Neuronal stem cell (in vitro differentiated cells): ENCODE measurements around the gene NKD2.

Experiments used
- DNase-seq: peaks from one replicate; pipeline ENCODE4 v3.0.0-alpha.2; 2013; ENCODE audit warnings: low spot score
- H2AFZ ChIP-seq: one replicate; pipeline ENCODE4 v1.6.1; 2013; ENCODE audit warnings: mild to moderate bottlenecking, low read length, inconsistent platforms
- H2AK5ac ChIP-seq: 2 replicates; pipeline ENCODE4 v1.6.1; 2013; ENCODE audit warnings: low read depth, mild to moderate bottlenecking, inconsistent platforms, low read length, moderate library complexity, mixed read lengths
- H2BK120ac ChIP-seq: 2 replicates; pipeline ENCODE4 v1.6.1; 2013; ENCODE audit warnings: low read depth, mild to moderate bottlenecking, inconsistent platforms, low read length, moderate library complexity, mixed read lengths
- H2BK12ac ChIP-seq: one replicate; pipeline ENCODE4 v1.6.1; 2013; ENCODE audit warnings: low read length, inconsistent platforms
- H2BK15ac ChIP-seq: 2 replicates; pipeline ENCODE4 v1.6.1; 2013; ENCODE audit warnings: mild to moderate bottlenecking, low read length, inconsistent platforms, mixed read lengths
- H2BK5ac ChIP-seq: one replicate; pipeline ENCODE4 v1.6.1; 2013; ENCODE audit warnings: inconsistent platforms, mild to moderate bottlenecking, low read length, moderate library complexity
- H3K14ac ChIP-seq: one replicate; pipeline ENCODE4 v1.6.1; 2013; ENCODE audit warnings: low read length, inconsistent platforms
- H3K18ac ChIP-seq: 2 replicates; pipeline ENCODE4 v1.6.1; 2013; ENCODE audit warnings: low read length, inconsistent platforms
- H3K23ac ChIP-seq: 2 replicates; pipeline ENCODE4 v1.6.1; 2013; ENCODE audit warnings: low read depth, mild to moderate bottlenecking, mixed read lengths, low read length, inconsistent platforms; ENCODE audit not compliant: poor library complexity
- H3K27ac ChIP-seq: replicated peaks from 3 replicates; pipeline ENCODE4 v1.5.1; 2013; ENCODE audit warnings: low read length, inconsistent platforms
- H3K27me3 ChIP-seq, 3 experiments: 2 replicates each; pipeline ENCODE4 v1.6.1; 2013; ENCODE audit warnings: low read length in 3 of 3, mild to moderate bottlenecking in 2 of 3, inconsistent platforms in 1 of 3, low read depth in 1 of 3, mixed read lengths in 1 of 3, moderate library complexity in 1 of 3; ENCODE audit not compliant: control insufficient read depth in 3 of 3, insufficient read depth in 3 of 3
- H3K36me3 ChIP-seq, 2 donors: replicated peaks in 1 of 2; 2 replicates each; pipeline ENCODE4 v1.6.1; 2013; ENCODE audit warnings: low read length in 2 of 2; ENCODE audit not compliant: control insufficient read depth in 2 of 2, insufficient read depth in 2 of 2
- H3K4ac ChIP-seq: 2 replicates; pipeline ENCODE4 v1.6.1; 2013; ENCODE audit warnings: inconsistent platforms, mild to moderate bottlenecking, low read length, moderate library complexity
- H3K4me1 ChIP-seq, 2 donors: 1 replicate in 1 of 2; 2 replicates in 1 of 2; pipeline ENCODE4 v1.6.1; 2013; ENCODE audit warnings: low read length in 2 of 2, low read depth in 1 of 2; ENCODE audit not compliant: control insufficient read depth in 2 of 2, insufficient read depth in 1 of 2
- H3K4me2 ChIP-seq: one replicate; pipeline ENCODE4 v1.6.1; 2013; ENCODE audit warnings: mild to moderate bottlenecking, low read length, inconsistent platforms; ENCODE audit not compliant: insufficient read depth, poor library complexity, severe bottlenecking
- H3K4me3 ChIP-seq, 2 donors: 2 replicates each; pipeline ENCODE4 v1.5.1; 2013; ENCODE audit warnings: low read length in 2 of 2, mild to moderate bottlenecking in 2 of 2, inconsistent platforms in 1 of 2, moderate library complexity in 1 of 2
- H3K79me1 ChIP-seq: one replicate; pipeline ENCODE4 v1.6.1; 2013; ENCODE audit warnings: low read depth, mild to moderate bottlenecking, inconsistent platforms, low read length, moderate library complexity
- H3K9ac ChIP-seq: one replicate; pipeline ENCODE4 v1.6.1; 2013; ENCODE audit warnings: mild to moderate bottlenecking, low read depth, low read length, inconsistent platforms; ENCODE audit not compliant: poor library complexity
- H3K9me3 ChIP-seq, 2 donors: replicated peaks in 1 of 2; 2 replicates each; pipeline versions ENCODE3 to v1.6.1; 2013; ENCODE audit warnings: low read length in 2 of 2, mild to moderate bottlenecking in 2 of 2, inconsistent platforms in 1 of 2, low read depth in 1 of 2, mixed read lengths in 1 of 2, moderate library complexity in 1 of 2; ENCODE audit not compliant: control insufficient read depth in 2 of 2, insufficient read depth in 1 of 2
- H4K8ac ChIP-seq: one replicate; pipeline ENCODE4 v1.6.1; 2013; ENCODE audit warnings: low read depth, mild to moderate bottlenecking, inconsistent platforms, low read length, moderate library complexity
- H4K91ac ChIP-seq: one replicate; pipeline ENCODE4 v1.6.1; 2013; ENCODE audit warnings: low read length, low read depth, mild to moderate bottlenecking, inconsistent platforms; ENCODE audit not compliant: poor library complexity
- WGBS, 2 donors: extraction: QIAGEN DNeasy Blood & Tissue Kit; methylation state at CpG; one replicate each; pipeline ENCODE4 v1.1.7; 2013; ENCODE audit warnings: missing lambda C conversion rate in 2 of 2, mixed read lengths in 1 of 2; ENCODE audit not compliant: insufficient read length in 2 of 2, insufficient replicate concordance in 1 of 2; ENCODE audit errors: extremely low coverage in 2 of 2; 5-methylcytosine and 5-hydroxymethylcytosine counted together

The NKD2 gene

GRCh38 chr5:1007681-1008450 is 736 bp upstream of the NKD2 start:
- peak overlapping the region; percentile 76 for H2BK5ac ChIP-seq
- no peaks in the 10 kb centered on the region for H3K9me3 ChIP-seq
- no peak overlapping the region for H2BK120ac ChIP-seq
- H3K4me3 ChIP-seq = no peak overlapping the region
- no peak overlapping the region for H3K4ac ChIP-seq
- H4K91ac ChIP-seq = no peak overlapping the region
- peak overlapping the region; percentile 91 for H3K18ac ChIP-seq
- peak overlapping the region; percentile 26 for H3K14ac ChIP-seq
- H3K79me1 ChIP-seq = peaks cover 3% of the 10 kb centered on the region
- no CpG with 5 or more reads among the region's 23 CpGs for WGBS, 2 donors
- H4K8ac ChIP-seq = no peak overlapping the region
- no peak overlapping the region for H3K27ac ChIP-seq
- peak overlapping the region; percentile 90 for H2AK5ac ChIP-seq
- H3K36me3 ChIP-seq = no peaks in the 10 kb centered on the region
- no peak for DNase-seq
- peak overlapping the region; percentile 95 for H2AFZ ChIP-seq
- peak overlapping the region; percentile 97 for H3K4me2 ChIP-seq
- no peak overlapping the region for H3K9ac ChIP-seq
- peak overlapping the region; percentile 31 for H2BK12ac ChIP-seq
- H2BK15ac ChIP-seq = peak overlapping the region; percentile 88
- H3K27me3 ChIP-seq = peaks cover 8 to 63% (median 63%) of the 10 kb centered on the region in 3 experiments
- peak overlapping the region; percentile 63 for H3K23ac ChIP-seq
- H3K4me1 ChIP-seq = peaks cover 6 to 18% of the 10 kb centered on the region in 2 donors

GRCh38 chr5:1009359-1010180 is 968 bp downstream of the NKD2 start:
- Histone ChIP-seq H3K4me1 (peaks cover 6 to 11% of the 10 kb centered on the region in 2 donors), H2AFZ (peak overlapping the region; percentile 95), H3K27ac (no peak overlapping the region), H2AK5ac (peak overlapping the region; percentile 76), H3K23ac (peak overlapping the region; percentile 92), H2BK120ac (no peak overlapping the region), H3K9me3 (no peaks in the 10 kb centered on the region), H2BK5ac (peak overlapping the region; percentile 47), H3K4ac (no peak overlapping the region), H3K9ac (peak overlapping the region; percentile 91), H2BK15ac (no peak overlapping the region), H3K4me3 (peak overlapping the region; percentile 51 to 80), H3K4me2 (peak overlapping the region; percentile 92), H2BK12ac (no peak overlapping the region), H4K8ac (no peak overlapping the region), H3K18ac (peak overlapping the region; percentile 87), H3K79me1 (peaks cover 6% of the 10 kb centered on the region), H3K36me3 (no peaks in the 10 kb centered on the region), H3K14ac (peak overlapping the region; percentile 32), H4K91ac (no peak overlapping the region), H3K27me3 (peaks cover 8 to 52% (median 51%) of the 10 kb centered on the region in 3 experiments)
- WGBS, 2 donors = no CpG with 5 or more reads among the region's 70 CpGs
- no peak for DNase-seq

GRCh38 chr5:1010181-1010510 is 1.5 kb downstream of the NKD2 start:
- Histone ChIP-seq H3K4me3 (no peak overlapping the region), H2BK5ac (peak overlapping the region; percentile 47), H2AFZ (no peak overlapping the region), H3K4me2 (no peak overlapping the region), H3K9me3 (no peaks in the 10 kb centered on the region), H3K27ac (no peak overlapping the region), H3K18ac (no peak overlapping the region), H3K36me3 (no peaks in the 10 kb centered on the region), H2BK120ac (no peak overlapping the region), H3K4me1 (peaks cover 6 to 11% of the 10 kb centered on the region in 2 donors), H3K79me1 (peaks cover 6% of the 10 kb centered on the region), H3K9ac (no peak overlapping the region), H4K8ac (no peak overlapping the region), H3K27me3 (peaks cover 8 to 47% (median 47%) of the 10 kb centered on the region in 3 experiments), H4K91ac (no peak overlapping the region), H2BK15ac (no peak overlapping the region), H2AK5ac (peak overlapping the region; percentile 76), H3K4ac (no peak overlapping the region), H3K14ac (no peak overlapping the region), H3K23ac (no peak overlapping the region), H2BK12ac (no peak overlapping the region)
- no CpG with 5 or more reads among the region's 4 CpGs for WGBS, 2 donors
- DNase-seq = no peak

GRCh38 chr5:1010641-1011046 is 2.0 kb downstream of the NKD2 start:
- Histone ChIP-seq H3K27me3 (peaks cover 7 to 42% (median 42%) of the 10 kb centered on the region in 3 experiments), H3K9me3 (no peaks in the 10 kb centered on the region)

More at GRCh38 chr5:1010641-1011046, 2.0 kb downstream of the NKD2 start:
- no peak overlapping the region for H3K4me2 ChIP-seq
- no peak overlapping the region for H3K4me3 ChIP-seq
- no CpG with 5 or more reads among the region's 13 CpGs for WGBS, 2 donors
- H2BK5ac ChIP-seq = no peak overlapping the region
- no peak for DNase-seq
- H2BK12ac ChIP-seq = no peak overlapping the region
- no peak overlapping the region for H2BK120ac ChIP-seq
- H3K18ac ChIP-seq = peak overlapping the region; percentile 21
- no peak overlapping the region for H2BK15ac ChIP-seq
- H2AK5ac ChIP-seq = no peak overlapping the region
- H4K8ac ChIP-seq = no peak overlapping the region
- H3K9ac ChIP-seq = no peak overlapping the region
- H2AFZ ChIP-seq = no peak overlapping the region
- no peaks in the 10 kb centered on the region for H3K36me3 ChIP-seq
- peaks cover 6% of the 10 kb centered on the region for H3K79me1 ChIP-seq
- H3K14ac ChIP-seq = no peak overlapping the region
- H3K27ac ChIP-seq = no peak overlapping the region
- peak overlapping the region; percentile 6 for H3K23ac ChIP-seq
- no peak overlapping the region for H3K4ac ChIP-seq
- no peak overlapping the region for H4K91ac ChIP-seq
- H3K4me1 ChIP-seq = peaks cover 6 to 11% of the 10 kb centered on the region in 2 donors
